ENCODE measurements around the gene SEPTIN3. TPM values are rescaled to one million over a fixed set of nuclear protein-coding genes. Genes with fewer than 3 reads are reported as not detected.

Gene SEPTIN3
- total and polyA plus RNA-seq, 2 experiments from 2014 or later, result 2.9 to 3.9 TPM

DNA sequence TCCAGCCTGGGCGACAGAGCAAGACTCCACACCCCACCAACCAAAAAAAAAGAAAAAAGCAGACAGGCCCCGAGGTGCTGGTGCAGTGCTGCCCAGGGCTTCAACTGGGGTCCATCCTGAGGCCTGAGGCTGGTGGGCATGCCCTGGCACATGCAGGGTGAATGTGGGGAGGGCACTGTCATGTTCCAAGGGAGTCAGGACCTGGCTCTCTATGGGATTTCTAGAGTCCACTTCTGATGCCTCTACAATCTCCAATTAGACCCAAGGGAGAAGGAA lies 32.4 kb upstream of the SEPTIN3 start:
- no peaks in the 10 kb centered on the region for H3K27me3 ChIP-seq
- H3K4me1 ChIP-seq (ENCODE audit: low read depth), result no peaks in the 10 kb centered on the region
- TF ChIP-seq, protein P1, sequence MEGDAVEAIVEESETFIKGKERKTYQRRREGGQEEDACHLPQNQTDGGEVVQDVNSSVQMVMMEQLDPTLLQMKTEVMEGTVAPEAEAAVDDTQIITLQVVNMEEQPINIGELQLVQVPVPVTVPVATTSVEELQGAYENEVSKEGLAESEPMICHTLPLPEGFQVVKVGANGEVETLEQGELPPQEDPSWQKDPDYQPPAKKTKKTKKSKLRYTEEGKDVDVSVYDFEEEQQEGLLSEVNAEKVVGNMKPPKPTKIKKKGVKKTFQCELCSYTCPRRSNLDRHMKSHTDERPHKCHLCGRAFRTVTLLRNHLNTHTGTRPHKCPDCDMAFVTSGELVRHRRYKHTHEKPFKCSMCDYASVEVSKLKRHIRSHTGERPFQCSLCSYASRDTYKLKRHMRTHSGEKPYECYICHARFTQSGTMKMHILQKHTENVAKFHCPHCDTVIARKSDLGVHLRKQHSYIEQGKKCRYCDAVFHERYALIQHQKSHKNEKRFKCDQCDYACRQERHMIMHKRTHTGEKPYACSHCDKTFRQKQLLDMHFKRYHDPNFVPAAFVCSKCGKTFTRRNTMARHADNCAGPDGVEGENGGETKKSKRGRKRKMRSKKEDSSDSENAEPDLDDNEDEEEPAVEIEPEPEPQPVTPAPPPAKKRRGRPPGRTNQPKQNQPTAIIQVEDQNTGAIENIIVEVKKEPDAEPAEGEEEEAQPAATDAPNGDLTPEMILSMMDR (IDR thresholded peaks at IDR 0.05; ENCODE audit: low read depth, low read length), result no peak
- H3K4me3 ChIP-seq, result no peak overlapping the region
- H3K9me3 ChIP-seq (ENCODE audit: low read depth), result no peaks in the 10 kb centered on the region
- no peak overlapping the region for H3K27ac ChIP-seq
- DNase-seq (ENCODE audit: low read depth in 1 of 2, low spot score in 1 of 2), result no peak
- no peaks in the 10 kb centered on the region for H3K36me3 ChIP-seq

DNA sequence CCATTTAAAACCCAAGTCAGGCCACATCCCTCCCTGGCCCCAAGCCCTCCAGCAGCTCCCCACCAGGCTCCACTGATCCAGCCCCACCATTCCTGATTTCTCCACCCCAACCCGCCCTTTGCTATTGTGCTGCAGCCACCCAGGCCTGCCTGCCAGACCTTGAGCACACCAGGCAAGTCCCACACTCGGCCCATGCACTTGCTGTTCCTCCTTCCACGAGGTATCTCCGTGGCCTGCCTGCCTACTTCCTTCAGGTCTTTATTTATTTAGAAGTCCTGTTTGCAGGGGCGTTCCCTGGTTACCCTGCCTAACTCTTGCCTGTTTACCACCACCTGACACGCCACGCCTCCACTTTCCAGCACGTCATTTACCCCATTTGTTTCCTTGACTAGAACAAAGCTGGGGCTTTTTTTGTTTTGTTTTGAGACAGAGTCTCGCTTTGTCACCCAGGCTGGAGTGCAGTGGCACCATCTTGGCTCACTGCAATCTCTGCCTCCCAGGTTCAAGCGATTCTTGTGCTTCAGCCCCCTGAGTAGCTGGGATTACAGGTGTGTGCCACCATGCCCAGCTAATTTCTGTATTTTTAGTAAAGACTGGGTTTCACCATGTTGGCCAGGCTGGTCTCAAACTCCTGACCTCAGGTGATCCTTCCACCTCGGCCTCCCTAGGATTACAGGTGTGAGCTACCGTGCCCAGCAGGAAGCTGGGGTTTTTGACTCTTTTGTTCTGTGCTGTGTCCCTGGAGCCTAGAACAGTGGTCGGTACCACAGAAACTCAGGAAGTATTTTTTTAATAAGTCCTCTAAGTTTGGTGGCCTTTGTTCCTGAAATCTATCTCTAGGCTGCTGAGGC lies 29.0 kb upstream of the SEPTIN3 start:
- Histone ChIP-seq H3K4me1 (ENCODE audit: low read depth) (no peaks in the 10 kb centered on the region), H3K4me3 (no peak overlapping the region), H3K27ac (no peak overlapping the region), H3K9me3 (ENCODE audit: low read depth) (no peaks in the 10 kb centered on the region), H3K27me3 (no peaks in the 10 kb centered on the region), H3K36me3 (no peaks in the 10 kb centered on the region)
- DNase-seq (ENCODE audit: low read depth in 1 of 2, low spot score in 1 of 2), result no peak
- TF ChIP-seq, protein P1 (IDR thresholded peaks at IDR 0.05; ENCODE audit: low read depth, low read length), result no peak

DNA sequence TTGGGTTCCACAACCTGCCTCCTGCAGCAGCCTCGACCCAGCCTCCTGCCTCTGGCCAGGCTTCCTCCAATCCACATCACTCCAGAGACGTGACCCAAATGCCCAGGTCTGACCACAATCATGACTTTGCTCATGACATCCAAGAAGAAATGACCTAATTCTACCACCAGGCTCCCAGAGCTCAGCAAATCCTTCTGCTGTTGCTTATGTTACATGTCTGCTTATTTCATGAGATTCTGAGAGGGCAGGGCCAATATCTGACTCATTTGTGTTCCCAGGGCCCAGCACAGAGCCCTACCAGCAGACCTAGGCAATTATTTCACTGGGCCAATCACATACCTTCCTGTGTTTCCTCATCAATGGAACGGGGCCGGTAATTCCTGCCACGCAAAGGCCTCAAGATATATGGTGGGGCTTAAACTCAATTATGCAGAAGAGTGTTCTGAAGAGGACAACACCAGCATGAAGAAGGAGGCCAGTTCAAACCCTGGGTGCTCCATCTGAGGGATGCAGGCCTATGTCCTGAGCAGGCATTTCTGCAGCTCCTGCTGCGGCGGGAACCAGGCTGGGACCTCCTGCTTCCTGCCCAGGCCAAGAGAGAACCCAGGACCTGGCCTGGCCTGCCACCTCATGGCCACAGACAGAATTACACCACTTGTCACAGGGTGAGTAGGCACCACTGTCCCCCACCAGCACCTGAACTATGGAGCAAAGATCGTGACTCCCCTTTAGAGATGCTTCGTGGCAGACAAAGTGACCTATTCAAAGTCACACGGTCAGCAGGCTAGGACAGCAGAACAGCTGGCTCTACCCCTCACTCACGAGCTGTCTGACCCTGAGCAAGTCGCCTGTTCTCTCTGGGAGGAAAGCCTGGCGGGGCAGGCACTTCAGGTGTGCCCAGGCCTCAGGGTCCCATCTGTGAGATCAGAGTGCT lies 28.1 kb upstream of the SEPTIN3 start:
- Histone ChIP-seq H3K4me3 (no peak overlapping the region), H3K27me3 (no peaks in the 10 kb centered on the region), H3K9me3 (ENCODE audit: low read depth) (no peaks in the 10 kb centered on the region), H3K4me1 (ENCODE audit: low read depth) (peaks cover 4% of the 10 kb centered on the region), H3K36me3 (no peaks in the 10 kb centered on the region), H3K27ac (no peak overlapping the region)
- TF ChIP-seq, protein P1 (IDR thresholded peaks at IDR 0.05; ENCODE audit: low read depth, low read length), result peak; percentile 88
- peak; percentile 86 for DNase-seq (ENCODE audit: low read depth in 1 of 2, low spot score in 1 of 2)

DNA sequence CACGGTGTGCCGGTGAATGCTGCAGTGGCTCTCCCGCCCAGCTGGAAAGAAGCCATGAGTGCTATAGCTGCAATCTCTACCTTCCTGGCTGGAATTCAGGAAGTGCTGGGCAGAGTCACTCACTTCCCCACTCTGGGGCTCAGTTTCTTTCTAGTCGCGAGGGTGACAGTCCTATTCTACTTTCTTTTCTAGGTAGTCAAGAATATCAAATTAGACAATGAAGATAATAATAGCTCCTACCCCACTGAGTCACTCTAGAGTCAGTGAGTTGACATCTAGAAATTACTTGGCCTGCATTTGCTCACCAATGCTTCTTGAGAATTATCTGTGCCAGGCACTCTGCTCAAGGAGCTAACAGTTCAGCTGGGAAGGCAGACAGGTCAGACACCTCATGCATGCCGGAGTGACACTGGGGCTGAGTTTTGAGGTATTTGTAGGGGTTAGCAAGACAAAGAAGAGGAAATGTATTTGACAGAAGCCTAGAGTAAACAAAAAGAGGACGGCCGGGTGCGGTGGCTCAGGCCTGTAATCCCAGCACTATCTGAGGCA lies 25.5 kb upstream of the SEPTIN3 start:
- Histone ChIP-seq H3K4me1 (ENCODE audit: low read depth) (peaks cover 4% of the 10 kb centered on the region), H3K9me3 (ENCODE audit: low read depth) (no peaks in the 10 kb centered on the region), H3K36me3 (no peaks in the 10 kb centered on the region), H3K4me3 (no peak overlapping the region), H3K27ac (no peak overlapping the region), H3K27me3 (no peaks in the 10 kb centered on the region)
- TF ChIP-seq, protein P1 (IDR thresholded peaks at IDR 0.05; ENCODE audit: low read depth, low read length), result no peak
- DNase-seq (ENCODE audit: low read depth in 1 of 2, low spot score in 1 of 2), result no peak

DNA sequence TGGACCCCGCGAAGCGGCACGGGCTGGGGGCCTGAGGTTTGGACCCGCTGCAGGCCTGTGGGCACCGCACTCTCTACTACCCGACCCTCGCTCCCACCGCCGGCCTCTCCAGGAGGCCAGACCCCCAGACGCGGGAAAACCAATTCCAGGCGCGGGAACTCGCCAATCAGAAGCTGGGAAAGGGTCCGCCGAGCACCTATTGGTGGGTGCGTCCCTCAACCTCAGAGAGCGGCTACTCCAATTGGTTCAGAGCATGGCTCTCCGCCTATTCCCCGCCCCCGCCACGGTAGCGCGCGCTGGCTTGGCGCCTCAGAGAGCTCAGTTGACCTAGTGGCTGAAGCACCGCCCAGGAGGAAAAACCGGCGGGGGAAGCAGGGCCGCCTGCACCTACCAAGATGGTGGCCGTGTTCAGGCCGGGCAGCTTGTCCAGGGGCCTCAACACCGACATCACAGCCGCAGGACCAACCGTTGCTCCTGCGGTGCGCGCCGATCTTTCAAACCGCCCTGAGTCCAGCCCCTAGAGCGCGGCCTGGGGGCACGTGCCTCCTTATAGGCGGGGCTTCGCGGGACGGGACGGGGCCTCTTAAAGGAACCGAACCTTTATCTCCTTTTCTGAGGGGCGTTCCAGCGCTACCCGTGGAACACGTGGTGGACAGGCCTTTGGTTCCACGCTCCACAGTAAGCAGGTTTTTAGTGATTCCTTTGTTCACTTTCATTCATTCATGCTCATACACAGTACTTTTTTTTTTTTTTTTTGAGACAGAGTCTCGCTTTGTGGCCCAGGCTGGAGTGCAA lies 22.4 kb upstream of the SEPTIN3 start, which contains the start of gene CENPM:
CENPM (minus strand) TSS at position 524 of the 795 bp plus-strand sequence; CDS start at position 448, 76 bp downstream.
- Histone ChIP-seq H3K36me3 (no peaks in the 10 kb centered on the region), H3K27ac (peak within 1 kb of the TSS; percentile 35), H3K27me3 (no peaks in the 10 kb centered on the region), H3K4me3 (peak within 1 kb of the TSS; percentile 50), H3K9me3 (ENCODE audit: low read depth) (no peaks in the 10 kb centered on the region), H3K4me1 (ENCODE audit: low read depth) (peaks cover 4% of the 10 kb centered on the region)
- DNase-seq (ENCODE audit: low read depth in 1 of 2, low spot score in 1 of 2), result peak; percentile 95 to 97
- TF ChIP-seq, protein P1 (IDR thresholded peaks at IDR 0.05; ENCODE audit: low read depth, low read length), result no peak

Data from cardiac muscle cell (in vitro differentiated cells and primary cell).